Measurements from ENCODE around the gene FLAD1. TPM values are rescaled to one million over a fixed set of nuclear protein-coding genes. Genes with fewer than 3 reads are reported as not detected.

The FLAD1 gene
- total RNA-seq, 1 donor from 2014 or later = 20.6 TPM

DNA sequence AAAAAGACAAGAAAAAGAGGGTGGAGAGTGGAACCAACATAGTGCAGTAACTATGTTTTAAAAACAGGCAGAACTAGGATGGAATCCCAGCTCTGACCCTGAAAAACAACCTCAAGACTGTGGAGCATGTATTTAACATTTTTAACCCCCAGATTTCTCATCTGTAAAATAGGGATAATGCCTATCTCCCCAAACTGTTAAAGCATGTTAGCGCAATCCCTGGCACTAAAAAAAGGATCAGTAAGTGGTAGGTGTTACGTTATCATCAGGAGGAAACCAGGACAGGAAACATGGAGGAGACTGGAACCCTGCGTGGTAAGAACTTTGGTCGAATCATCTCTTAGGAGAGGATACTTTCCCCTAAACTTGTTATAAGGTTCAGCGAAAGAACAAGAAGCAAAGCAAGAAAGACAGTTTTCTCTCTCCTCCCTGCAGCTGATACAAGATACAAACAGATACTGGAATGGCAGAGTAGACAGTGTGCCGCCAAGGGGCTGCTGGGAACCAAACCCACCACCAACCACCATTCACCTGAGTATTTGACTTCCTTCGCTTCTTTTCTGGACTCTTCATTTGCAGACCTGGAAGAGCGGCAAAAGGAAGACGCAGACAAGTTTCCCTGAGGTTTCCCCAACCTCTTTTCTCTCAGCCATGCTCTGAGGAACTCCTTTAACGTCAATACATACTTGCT is 22.6 kb upstream of the FLAD1 start:
- Histone ChIP-seq H3K4me3 (peak overlapping the region; percentile 73 to 91), H3K36me3 (peaks cover 0 to 30% of the 10 kb centered on the region in 2 donors), H3K27me3 (no peaks in the 10 kb centered on the region), H3K4me1 (peaks cover 49% of the 10 kb centered on the region), H3K27ac (peak overlapping the region; percentile 97), H3K9me3 (no peaks in the 10 kb centered on the region)
- TF ChIP-seq POLR2A (IDR thresholded peaks at IDR 0.05) (no peak), POLR2AphosphoS5 (IDR thresholded peaks at IDR 0.05; ENCODE audit: insufficient read depth in 1 of 2, low read depth in 1 of 2) (no peak)
- TF ChIP-seq, protein P1, sequence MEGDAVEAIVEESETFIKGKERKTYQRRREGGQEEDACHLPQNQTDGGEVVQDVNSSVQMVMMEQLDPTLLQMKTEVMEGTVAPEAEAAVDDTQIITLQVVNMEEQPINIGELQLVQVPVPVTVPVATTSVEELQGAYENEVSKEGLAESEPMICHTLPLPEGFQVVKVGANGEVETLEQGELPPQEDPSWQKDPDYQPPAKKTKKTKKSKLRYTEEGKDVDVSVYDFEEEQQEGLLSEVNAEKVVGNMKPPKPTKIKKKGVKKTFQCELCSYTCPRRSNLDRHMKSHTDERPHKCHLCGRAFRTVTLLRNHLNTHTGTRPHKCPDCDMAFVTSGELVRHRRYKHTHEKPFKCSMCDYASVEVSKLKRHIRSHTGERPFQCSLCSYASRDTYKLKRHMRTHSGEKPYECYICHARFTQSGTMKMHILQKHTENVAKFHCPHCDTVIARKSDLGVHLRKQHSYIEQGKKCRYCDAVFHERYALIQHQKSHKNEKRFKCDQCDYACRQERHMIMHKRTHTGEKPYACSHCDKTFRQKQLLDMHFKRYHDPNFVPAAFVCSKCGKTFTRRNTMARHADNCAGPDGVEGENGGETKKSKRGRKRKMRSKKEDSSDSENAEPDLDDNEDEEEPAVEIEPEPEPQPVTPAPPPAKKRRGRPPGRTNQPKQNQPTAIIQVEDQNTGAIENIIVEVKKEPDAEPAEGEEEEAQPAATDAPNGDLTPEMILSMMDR (IDR thresholded peaks at IDR 0.05) = no peak
- intact Hi-C loops (cut with DNase I) = loop anchor here (5.0 to 10.0 kb wide), 2 partner anchors 57 to 104 kb away; partner anchors contain the start of gene EFNA4
- no peak for DNase-seq (ENCODE audit: extremely low spot score in 2 of 2)

DNA sequence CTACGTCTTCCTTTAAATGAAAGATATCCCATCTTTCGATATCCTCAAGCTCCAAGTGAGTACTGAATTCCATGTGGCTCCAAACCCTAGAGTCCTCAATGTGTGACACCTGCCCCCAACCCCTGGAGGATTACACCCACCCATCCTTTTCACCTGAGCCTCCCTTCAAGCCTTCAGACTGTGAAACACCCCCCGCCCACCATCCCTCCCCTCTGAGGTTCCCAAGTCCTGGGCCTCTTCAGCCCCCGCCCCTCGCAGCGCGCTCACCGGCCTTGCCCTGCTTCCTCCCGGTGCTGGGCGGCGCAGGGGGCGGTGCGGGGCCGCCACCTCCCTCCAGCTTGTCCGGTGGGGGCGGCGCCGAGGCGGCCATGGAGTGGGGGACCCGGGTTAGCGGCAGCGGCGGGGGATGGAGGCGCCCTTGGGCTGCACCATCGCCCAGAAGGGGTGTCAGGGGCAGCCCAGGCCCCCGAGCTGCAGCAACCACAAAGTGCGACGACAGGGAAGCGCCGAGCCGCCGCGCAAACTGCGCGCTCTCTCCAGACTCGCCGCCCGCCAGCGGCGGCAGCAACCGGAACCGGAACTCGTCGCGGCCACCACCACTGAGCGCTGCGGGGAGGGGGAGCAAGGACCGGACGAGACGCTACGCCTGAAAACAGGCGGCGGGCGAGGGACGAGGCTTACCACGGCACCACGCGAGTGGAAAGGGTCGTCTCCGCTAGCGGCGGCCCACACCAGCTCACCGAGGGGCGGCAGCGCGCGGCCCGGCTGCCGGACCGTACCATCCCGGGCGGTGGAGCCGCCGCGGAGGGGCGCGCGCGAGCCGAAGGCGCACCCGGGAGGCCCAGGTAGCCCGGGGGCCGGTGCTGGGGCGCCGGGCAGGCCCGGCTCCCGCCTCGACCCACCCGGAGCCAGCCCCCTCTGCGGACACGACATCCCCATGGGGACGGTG is 21.7 kb upstream of the FLAD1 start, which contains the start of gene PYGO2:
TSS of gene PYGO2 (minus strand) at position 576 of the 949 bp plus-strand sequence. CDS start at position 370, 206 bp downstream.
- intact Hi-C loops (cut with DNase I) = loop anchor here (5.0 to 10.0 kb wide), 2 partner anchors 56 to 103 kb away; partner anchors contain the start of gene EFNA4
- H3K4me1 ChIP-seq = peaks cover 44% of the 10 kb centered on the region
- peak within 1 kb of the TSS; percentile 97 for H3K27ac ChIP-seq
- H3K4me3 ChIP-seq = peak within 1 kb of the TSS; percentile 73 to 91
- TF ChIP-seq POLR2A (IDR thresholded peaks at IDR 0.05) (peak in 1 of 2 donors; percentile 42), POLR2AphosphoS5 (IDR thresholded peaks at IDR 0.05; ENCODE audit: insufficient read depth in 1 of 2, low read depth in 1 of 2) (peak in 1 of 2 donors; percentile 90)
- TF ChIP-seq, protein P1 (IDR thresholded peaks at IDR 0.05) = peak; percentile 56 to 72 (median 70)
- no peaks in the 10 kb centered on the region for H3K27me3 ChIP-seq
- DNase-seq (ENCODE audit: extremely low spot score in 2 of 2) = no peak
- H3K9me3 ChIP-seq = no peaks in the 10 kb centered on the region
- peaks cover 0 to 39% of the 10 kb centered on the region in 2 donors for H3K36me3 ChIP-seq

DNA sequence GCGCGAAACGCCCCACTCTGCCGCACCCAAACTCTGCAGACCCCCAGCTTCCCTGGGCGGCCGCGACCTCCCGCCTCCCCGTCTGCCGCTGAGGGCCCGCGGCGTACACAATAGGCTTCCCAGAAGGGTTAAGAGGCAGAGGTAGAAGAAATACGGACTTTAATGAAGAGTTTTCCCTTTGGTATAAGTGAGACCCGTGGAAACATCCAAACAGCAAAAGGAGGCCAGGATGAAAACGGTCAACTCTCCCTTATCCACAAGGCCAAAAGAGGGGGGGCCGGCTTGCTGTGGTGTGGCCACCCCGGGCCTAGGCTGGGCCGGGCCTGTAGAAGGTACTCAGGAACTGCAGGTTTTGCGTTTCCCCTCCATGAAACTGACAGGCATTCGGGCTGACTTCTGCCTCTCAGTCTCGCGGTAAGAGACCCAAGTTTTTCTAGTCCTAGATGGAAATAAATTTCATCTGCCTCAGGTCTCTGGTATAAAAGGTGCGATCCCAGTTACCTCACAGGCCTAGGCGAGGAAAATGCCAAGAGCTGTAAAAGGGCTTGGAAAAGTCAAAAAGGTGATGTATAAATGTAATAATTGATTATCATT is 20.9 kb upstream of the FLAD1 start:
- Histone ChIP-seq H3K4me1 (peaks cover 40% of the 10 kb centered on the region), H3K4me3 (peak overlapping the region; percentile 73 to 91), H3K9me3 (no peaks in the 10 kb centered on the region), H3K36me3 (peaks cover 0 to 45% of the 10 kb centered on the region in 2 donors), H3K27ac (peak overlapping the region; percentile 97), H3K27me3 (no peaks in the 10 kb centered on the region)
- DNase-seq (ENCODE audit: extremely low spot score in 2 of 2) = no peak
- TF ChIP-seq POLR2AphosphoS5 (IDR thresholded peaks at IDR 0.05; ENCODE audit: insufficient read depth in 1 of 2, low read depth in 1 of 2) = no peak
- TF ChIP-seq POLR2A (IDR thresholded peaks at IDR 0.05) = no peak
- TF ChIP-seq, protein P1 (IDR thresholded peaks at IDR 0.05) = no peak
- intact Hi-C loops (cut with DNase I) = loop anchor here (5.0 to 10.0 kb wide), 2 partner anchors 55 to 103 kb away; partner anchors contain the start of gene EFNA4

DNA sequence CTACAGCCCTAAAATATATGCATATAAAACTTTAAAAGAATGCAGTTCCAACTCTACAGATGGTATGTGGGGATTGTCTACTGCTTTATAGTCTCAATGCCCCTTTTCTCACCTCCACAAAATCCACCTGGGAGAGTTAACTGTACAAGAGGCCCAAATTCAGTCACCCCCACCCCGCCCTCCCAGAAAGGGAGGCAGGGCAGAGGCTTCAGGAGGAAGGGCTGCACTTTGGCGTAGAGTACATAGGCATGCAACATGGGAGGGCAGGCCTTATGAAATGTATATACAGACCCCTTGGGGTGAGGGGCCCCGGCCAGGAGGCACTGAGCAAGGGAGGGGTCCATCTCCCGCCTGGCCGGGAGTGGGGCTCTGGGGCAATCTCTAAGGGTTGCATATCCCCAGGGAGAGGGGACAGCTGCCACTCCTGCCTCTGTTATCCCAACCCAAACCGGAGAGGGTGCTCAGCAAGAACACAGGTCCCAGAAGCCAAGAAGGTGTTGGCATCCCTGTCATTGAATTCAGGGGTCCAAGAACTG is 20.3 kb upstream of the FLAD1 start:
- Histone ChIP-seq H3K9me3 (no peaks in the 10 kb centered on the region), H3K4me3 (peak overlapping the region in 1 of 2 donors; percentile 91), H3K27ac (peak overlapping the region; percentile 97), H3K4me1 (peaks cover 42% of the 10 kb centered on the region), H3K36me3 (peaks cover 0 to 45% of the 10 kb centered on the region in 2 donors), H3K27me3 (no peaks in the 10 kb centered on the region)
- DNase-seq (ENCODE audit: extremely low spot score in 2 of 2) = no peak
- intact Hi-C loops (cut with DNase I) = loop anchor here (5.0 to 10.0 kb wide), 2 partner anchors 54 to 102 kb away; partner anchors contain the start of gene EFNA4
- TF ChIP-seq, protein P1 (IDR thresholded peaks at IDR 0.05) = no peak
- no peak for TF ChIP-seq POLR2AphosphoS5 (IDR thresholded peaks at IDR 0.05; ENCODE audit: insufficient read depth in 1 of 2, low read depth in 1 of 2)
- no peak for TF ChIP-seq POLR2A (IDR thresholded peaks at IDR 0.05)
